ENCODE results near the gene COL28A1. TPM values are rescaled to one million over a fixed set of nuclear protein-coding genes. Genes with fewer than 3 reads are reported as not detected.

The COL28A1 gene
- total RNA-seq, 1 donor from 2014 or later: not detected

GRCh38 chr7:7495171-7495570 lies 40.5 kb downstream of the COL28A1 start:
- Mint-ChIP-seq H3K36me3 (ENCODE audit: low read depth, unreplicated experiment) (no peaks in the 10 kb centered on the region), H3K4me1 (ENCODE audit: unreplicated experiment) (no peaks in the 10 kb centered on the region), H3K4me3 (ENCODE audit: unreplicated experiment) (no peak overlapping the region), H3K9me3 (ENCODE audit: unreplicated experiment) (no peaks in the 10 kb centered on the region), H3K27me3 (ENCODE audit: unreplicated experiment) (no peaks in the 10 kb centered on the region), H3K27ac (ENCODE audit: unreplicated experiment) (no peak overlapping the region)
- TF ChIP-seq CTCF (IDR thresholded peaks at IDR 0.05; ENCODE audit: unreplicated experiment): no peak
- DNase-seq (ENCODE audit: low spot score): no peak

- no peaks in the 10 kb centered on the region for H3K36me3 Mint-ChIP-seq (ENCODE audit: low read depth, unreplicated experiment)
- no peak overlapping the region for H3K4me3 Mint-ChIP-seq (ENCODE audit: unreplicated experiment)
- no peak overlapping the region for H3K27ac Mint-ChIP-seq (ENCODE audit: unreplicated experiment)
- H3K27me3 Mint-ChIP-seq (ENCODE audit: unreplicated experiment): peaks cover 3% of the 10 kb centered on the region
- no peak for DNase-seq (ENCODE audit: low spot score)
- H3K9me3 Mint-ChIP-seq (ENCODE audit: unreplicated experiment): no peaks in the 10 kb centered on the region
- no peak for TF ChIP-seq CTCF (IDR thresholded peaks at IDR 0.05; ENCODE audit: unreplicated experiment)
- H3K4me1 Mint-ChIP-seq (ENCODE audit: unreplicated experiment): no peaks in the 10 kb centered on the region
These were observed 44.6 kb downstream of the COL28A1 start for GRCh38 chr7:7491044-7491443.

GRCh38 chr7:7490003-7490402 lies 45.7 kb downstream of the COL28A1 start:
- Mint-ChIP-seq H3K9me3 (ENCODE audit: unreplicated experiment) (no peaks in the 10 kb centered on the region), H3K4me1 (ENCODE audit: unreplicated experiment) (no peaks in the 10 kb centered on the region), H3K27ac (ENCODE audit: unreplicated experiment) (no peak overlapping the region), H3K4me3 (ENCODE audit: unreplicated experiment) (no peak overlapping the region), H3K27me3 (ENCODE audit: unreplicated experiment) (peaks cover 3% of the 10 kb centered on the region), H3K36me3 (ENCODE audit: low read depth, unreplicated experiment) (no peaks in the 10 kb centered on the region)
- TF ChIP-seq CTCF (IDR thresholded peaks at IDR 0.05; ENCODE audit: unreplicated experiment): no peak
- no peak for DNase-seq (ENCODE audit: low spot score)

GRCh38 chr7:7489546-7489945 lies 46.1 kb downstream of the COL28A1 start:
- Mint-ChIP-seq H3K27me3 (ENCODE audit: unreplicated experiment) (peaks cover 3% of the 10 kb centered on the region), H3K36me3 (ENCODE audit: low read depth, unreplicated experiment) (no peaks in the 10 kb centered on the region), H3K4me3 (ENCODE audit: unreplicated experiment) (no peak overlapping the region), H3K4me1 (ENCODE audit: unreplicated experiment) (no peaks in the 10 kb centered on the region), H3K9me3 (ENCODE audit: unreplicated experiment) (no peaks in the 10 kb centered on the region), H3K27ac (ENCODE audit: unreplicated experiment) (no peak overlapping the region)
- TF ChIP-seq CTCF (IDR thresholded peaks at IDR 0.05; ENCODE audit: unreplicated experiment): no peak
- DNase-seq (ENCODE audit: low spot score): no peak

GRCh38 chr7:7486362-7486761 lies 49.3 kb downstream of the COL28A1 start:
- no peak overlapping the region for H3K27ac Mint-ChIP-seq (ENCODE audit: unreplicated experiment)
- no peak for DNase-seq (ENCODE audit: low spot score)
- H3K4me3 Mint-ChIP-seq (ENCODE audit: unreplicated experiment): no peak overlapping the region
- H3K4me1 Mint-ChIP-seq (ENCODE audit: unreplicated experiment): no peaks in the 10 kb centered on the region
- peaks cover 3% of the 10 kb centered on the region for H3K27me3 Mint-ChIP-seq (ENCODE audit: unreplicated experiment)
- no peaks in the 10 kb centered on the region for H3K9me3 Mint-ChIP-seq (ENCODE audit: unreplicated experiment)
- no peak for TF ChIP-seq CTCF (IDR thresholded peaks at IDR 0.05; ENCODE audit: unreplicated experiment)
- no peaks in the 10 kb centered on the region for H3K36me3 Mint-ChIP-seq (ENCODE audit: low read depth, unreplicated experiment)
